ENCODE data around the gene KLK1. TPM values are rescaled to one million over a fixed set of nuclear protein-coding genes. Genes with fewer than 3 reads are reported as not detected.

The KLK1 gene
- total and polyA plus RNA-seq, 2 of the 13 experiments (the other 11 are each of a cell fraction or from before 2014, with no cell fraction given), result not detected

DNA sequence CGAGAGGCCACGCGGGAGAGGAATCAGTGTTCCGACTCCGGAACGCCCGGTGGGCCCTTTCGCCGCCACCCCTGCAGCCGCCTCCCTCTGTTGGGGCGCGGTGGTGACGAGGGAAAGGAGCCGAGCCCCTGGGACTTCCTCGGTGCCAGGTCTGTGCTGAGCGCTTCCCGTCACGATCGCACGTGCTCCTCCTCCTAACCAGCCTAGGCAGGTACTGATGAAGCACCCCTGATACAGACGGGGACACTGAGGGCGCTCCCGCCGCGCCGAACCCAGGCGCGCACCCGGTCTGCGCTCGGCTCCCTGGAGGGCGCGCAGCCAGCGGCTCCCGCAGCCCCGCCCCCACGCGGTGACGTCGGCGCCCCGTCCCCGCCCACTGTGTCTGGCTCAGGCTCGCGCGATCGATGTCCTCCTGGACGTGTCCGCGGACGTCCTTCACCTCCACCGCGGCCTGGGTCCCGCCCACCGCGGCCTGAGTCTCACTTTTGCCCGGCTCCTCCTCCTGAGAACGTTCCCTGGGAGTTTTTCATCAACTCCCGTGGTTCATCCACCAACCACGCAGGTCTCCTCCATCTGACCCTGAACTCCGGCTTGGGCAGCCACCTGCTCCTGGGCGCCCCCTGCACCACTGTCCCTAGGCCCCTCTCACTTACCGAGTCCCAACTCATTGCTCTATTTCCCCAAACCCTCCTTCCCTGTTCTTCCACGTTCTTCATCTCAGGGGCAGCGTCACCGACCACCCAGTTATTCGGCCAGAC lies 12.4 kb upstream of the KLK1 start (continued):
- TF ChIP-seq, protein P1, sequence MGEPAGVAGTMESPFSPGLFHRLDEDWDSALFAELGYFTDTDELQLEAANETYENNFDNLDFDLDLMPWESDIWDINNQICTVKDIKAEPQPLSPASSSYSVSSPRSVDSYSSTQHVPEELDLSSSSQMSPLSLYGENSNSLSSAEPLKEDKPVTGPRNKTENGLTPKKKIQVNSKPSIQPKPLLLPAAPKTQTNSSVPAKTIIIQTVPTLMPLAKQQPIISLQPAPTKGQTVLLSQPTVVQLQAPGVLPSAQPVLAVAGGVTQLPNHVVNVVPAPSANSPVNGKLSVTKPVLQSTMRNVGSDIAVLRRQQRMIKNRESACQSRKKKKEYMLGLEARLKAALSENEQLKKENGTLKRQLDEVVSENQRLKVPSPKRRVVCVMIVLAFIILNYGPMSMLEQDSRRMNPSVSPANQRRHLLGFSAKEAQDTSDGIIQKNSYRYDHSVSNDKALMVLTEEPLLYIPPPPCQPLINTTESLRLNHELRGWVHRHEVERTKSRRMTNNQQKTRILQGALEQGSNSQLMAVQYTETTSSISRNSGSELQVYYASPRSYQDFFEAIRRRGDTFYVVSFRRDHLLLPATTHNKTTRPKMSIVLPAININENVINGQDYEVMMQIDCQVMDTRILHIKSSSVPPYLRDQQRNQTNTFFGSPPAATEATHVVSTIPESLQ (CRISPR knock-in tag; conservative IDR thresholded peaks at IDR 0.05), result no peak
- peak; percentile 42; the same call in 1 of the 2 replicates for TF ChIP-seq SP4 (CRISPR knock-in tag; IDR thresholded peaks at IDR 0.05)
- TF ChIP-seq ZNF383 (CRISPR knock-in tag; IDR thresholded peaks at IDR 0.05; ENCODE audit: borderline replicate concordance), result no peak
- no peak for TF ChIP-seq ZC3H13 (CRISPR knock-in tag; IDR thresholded peaks at IDR 0.05)
- TF ChIP-seq ZNF598 (CRISPR knock-in tag; IDR thresholded peaks at IDR 0.05; ENCODE audit: borderline replicate concordance), result no peak
- TF ChIP-seq REXO4 (CRISPR knock-in tag; IDR thresholded peaks at IDR 0.05; ENCODE audit: borderline replicate concordance), result no peak
- TF ChIP-seq ZNF431 (CRISPR knock-in tag; IDR thresholded peaks at IDR 0.05; ENCODE audit: borderline replicate concordance, low read depth), result peak; percentile 60; the same call in 1 of the 2 replicates
- no peak for TF ChIP-seq JARID2 (CRISPR knock-in tag; IDR thresholded peaks at IDR 0.05; ENCODE audit: insufficient replicate concordance)
- no peak for TF ChIP-seq NFE2L2 (IDR thresholded peaks at IDR 0.05; ENCODE audit: low read length)
- TF ChIP-seq, protein P2, sequence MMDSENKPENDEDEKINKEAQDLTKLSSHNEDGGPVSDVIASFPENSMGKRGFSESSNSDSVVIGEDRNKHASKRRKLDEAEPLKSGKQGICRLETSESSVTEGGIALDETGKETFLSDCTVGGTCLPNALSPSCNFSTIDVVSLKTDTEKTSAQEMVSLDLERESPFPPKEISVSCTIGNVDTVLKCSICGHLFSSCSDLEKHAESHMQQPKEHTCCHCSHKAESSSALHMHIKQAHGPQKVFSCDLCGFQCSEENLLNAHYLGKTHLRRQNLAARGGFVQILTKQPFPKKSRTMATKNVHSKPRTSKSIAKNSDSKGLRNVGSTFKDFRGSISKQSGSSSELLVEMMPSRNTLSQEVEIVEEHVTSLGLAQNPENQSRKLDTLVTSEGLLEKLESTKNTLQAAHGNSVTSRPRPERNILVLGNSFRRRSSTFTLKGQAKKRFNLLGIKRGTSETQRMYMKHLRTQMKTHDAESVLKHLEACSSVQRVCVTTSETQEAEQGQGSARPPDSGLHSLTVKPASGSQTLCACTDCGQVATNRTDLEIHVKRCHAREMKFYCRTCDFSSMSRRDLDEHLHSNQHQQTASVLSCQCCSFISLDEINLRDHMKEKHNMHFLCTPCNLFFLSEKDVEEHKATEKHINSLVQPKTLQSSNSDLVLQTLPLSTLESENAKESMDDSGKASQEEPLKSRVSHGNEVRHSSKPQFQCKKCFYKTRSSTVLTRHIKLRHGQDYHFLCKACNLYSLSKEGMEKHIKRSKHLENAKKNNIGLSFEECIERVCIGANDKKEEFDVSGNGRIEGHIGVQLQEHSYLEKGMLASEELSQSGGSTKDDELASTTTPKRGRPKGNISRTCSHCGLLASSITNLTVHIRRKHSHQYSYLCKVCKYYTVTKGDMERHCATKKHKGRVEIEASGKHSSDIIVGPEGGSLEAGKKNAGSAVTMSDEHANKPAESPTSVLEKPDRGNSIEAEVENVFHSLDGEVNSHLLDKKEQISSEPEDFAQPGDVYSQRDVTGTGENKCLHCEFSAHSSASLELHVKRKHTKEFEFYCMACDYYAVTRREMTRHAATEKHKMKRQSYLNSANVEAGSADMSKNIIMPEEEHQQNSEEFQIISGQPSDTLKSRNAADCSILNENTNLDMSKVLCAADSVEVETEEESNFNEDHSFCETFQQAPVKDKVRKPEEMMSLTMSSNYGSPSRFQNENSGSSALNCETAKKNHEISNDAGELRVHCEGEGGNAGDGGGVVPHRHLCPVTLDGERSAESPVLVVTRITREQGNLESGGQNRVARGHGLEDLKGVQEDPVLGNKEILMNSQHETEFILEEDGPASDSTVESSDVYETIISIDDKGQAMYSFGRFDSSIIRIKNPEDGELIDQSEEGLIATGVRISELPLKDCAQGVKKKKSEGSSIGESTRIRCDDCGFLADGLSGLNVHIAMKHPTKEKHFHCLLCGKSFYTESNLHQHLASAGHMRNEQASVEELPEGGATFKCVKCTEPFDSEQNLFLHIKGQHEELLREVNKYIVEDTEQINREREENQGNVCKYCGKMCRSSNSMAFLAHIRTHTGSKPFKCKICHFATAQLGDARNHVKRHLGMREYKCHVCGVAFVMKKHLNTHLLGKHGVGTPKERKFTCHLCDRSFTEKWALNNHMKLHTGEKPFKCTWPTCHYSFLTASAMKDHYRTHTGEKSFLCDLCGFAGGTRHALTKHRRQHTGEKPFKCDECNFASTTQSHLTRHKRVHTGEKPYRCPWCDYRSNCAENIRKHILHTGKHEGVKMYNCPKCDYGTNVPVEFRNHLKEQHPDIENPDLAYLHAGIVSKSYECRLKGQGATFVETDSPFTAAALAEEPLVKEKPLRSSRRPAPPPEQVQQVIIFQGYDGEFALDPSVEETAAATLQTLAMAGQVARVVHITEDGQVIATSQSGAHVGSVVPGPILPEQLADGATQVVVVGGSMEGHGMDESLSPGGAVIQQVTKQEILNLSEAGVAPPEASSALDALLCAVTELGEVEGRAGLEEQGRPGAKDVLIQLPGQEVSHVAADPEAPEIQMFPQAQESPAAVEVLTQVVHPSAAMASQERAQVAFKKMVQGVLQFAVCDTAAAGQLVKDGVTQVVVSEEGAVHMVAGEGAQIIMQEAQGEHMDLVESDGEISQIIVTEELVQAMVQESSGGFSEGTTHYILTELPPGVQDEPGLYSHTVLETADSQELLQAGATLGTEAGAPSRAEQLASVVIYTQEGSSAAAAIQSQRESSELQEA (CRISPR knock-in tag; IDR thresholded peaks at IDR 0.05; ENCODE audit: not compliant biosample characterization), result no peak
- TF ChIP-seq ZSCAN25 (CRISPR knock-in tag; IDR thresholded peaks at IDR 0.05), result no peak; the same call in 1 of the 2 replicates
- no peak for TF ChIP-seq MAZ (IDR thresholded peaks at IDR 0.05; ENCODE audit: borderline replicate concordance, low read depth, low read length)
- peak; percentile 75 for TF ChIP-seq MAZ (CRISPR knock-in tag; IDR thresholded peaks at IDR 0.05; ENCODE audit: low read depth)
- TF ChIP-seq, protein P3, sequence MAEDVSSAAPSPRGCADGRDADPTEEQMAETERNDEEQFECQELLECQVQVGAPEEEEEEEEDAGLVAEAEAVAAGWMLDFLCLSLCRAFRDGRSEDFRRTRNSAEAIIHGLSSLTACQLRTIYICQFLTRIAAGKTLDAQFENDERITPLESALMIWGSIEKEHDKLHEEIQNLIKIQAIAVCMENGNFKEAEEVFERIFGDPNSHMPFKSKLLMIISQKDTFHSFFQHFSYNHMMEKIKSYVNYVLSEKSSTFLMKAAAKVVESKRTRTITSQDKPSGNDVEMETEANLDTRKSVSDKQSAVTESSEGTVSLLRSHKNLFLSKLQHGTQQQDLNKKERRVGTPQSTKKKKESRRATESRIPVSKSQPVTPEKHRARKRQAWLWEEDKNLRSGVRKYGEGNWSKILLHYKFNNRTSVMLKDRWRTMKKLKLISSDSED (CRISPR knock-in tag; IDR thresholded peaks at IDR 0.05), result no peak
- no peak for TF ChIP-seq HES4 (CRISPR knock-in tag; IDR thresholded peaks at IDR 0.05; ENCODE audit: borderline replicate concordance)
- no peak for TF ChIP-seq ZNF234 (CRISPR knock-in tag; conservative IDR thresholded peaks at IDR 0.05)
- TF ChIP-seq ATF7-NPFF (CRISPR knock-in tag; IDR thresholded peaks at IDR 0.05; ENCODE audit: low read depth), result no peak
- no peak for TF ChIP-seq ZNF501 (CRISPR knock-in tag; IDR thresholded peaks at IDR 0.05)

Data from HepG2 (cell line).